BJ (cell line): ENCODE data around the gene VARS1. TPM values are rescaled to one million over a fixed set of nuclear protein-coding genes. Genes with fewer than 3 reads are reported as not detected.
A peak's percentile ranks its signal among the peaks of the same experiment; 100 is the strongest.
"Not testable (repeated sequence)": the region's sequence is repeated elsewhere in the genome, so short reads cannot be mapped to it uniquely, and the experiment has no call there.

Experiments
- CTCF ChIA-PET: fragments of 350-600 bp; formaldehyde crosslinking; extraction: SDS; loops from one replicate; lab custom pipeline; 2021; ENCODE audit warnings: antibody characterized with exemption, inconsistent platforms; lab: Yijun Ruan, JAX
- POLR2A ChIA-PET: fragments of 300-600 bp; sonication (Branson Sonifier 250); formaldehyde crosslinking; extraction: SDS; loops from one replicate; lab custom pipeline; 2021; ENCODE audit warnings: antibody characterized with exemption; lab: Charles Lee
- DNase-seq: peaks from one replicate; pipeline ENCODE4 v3.0.0-alpha.2; 2011; ENCODE audit warnings: low read depth
- H3K27me3 ChIP-seq: 2 replicates; pipeline ENCODE4 v1.6.0; 2011; ENCODE audit warnings: low read length; ENCODE audit not compliant: control insufficient read depth, insufficient read depth
- H3K36me3 ChIP-seq: 2 replicates; pipeline ENCODE4 v1.5.1; 2011; ENCODE audit warnings: low read length; ENCODE audit not compliant: control insufficient read depth, insufficient read depth
- H3K4me3 ChIP-seq: 2 replicates; pipeline ENCODE4 v1.5.1; 2011; ENCODE audit warnings: low read depth, mild to moderate bottlenecking, control low read depth, low read length
- CTCF ChIP-seq: IDR thresholded peaks from 2 replicates; pipeline ENCODE4 v1.5.1; 2011; ENCODE audit warnings: low read depth, mild to moderate bottlenecking, control low read depth, inconsistent platforms, low read length, moderate library complexity; ENCODE audit not compliant: insufficient read depth
- polyA plus RNA-seq: library from polyadenylated mRNA; depleted of rRNA; stranded (reverse); fragments of >200 nt; gene quantifications from 2 replicates; pipeline ENCODE4 v1.2.3, GENCODE V29; 2011

The VARS1 gene
- polyA plus RNA-seq, 1 experiment = 33.9 TPM

DNA sequence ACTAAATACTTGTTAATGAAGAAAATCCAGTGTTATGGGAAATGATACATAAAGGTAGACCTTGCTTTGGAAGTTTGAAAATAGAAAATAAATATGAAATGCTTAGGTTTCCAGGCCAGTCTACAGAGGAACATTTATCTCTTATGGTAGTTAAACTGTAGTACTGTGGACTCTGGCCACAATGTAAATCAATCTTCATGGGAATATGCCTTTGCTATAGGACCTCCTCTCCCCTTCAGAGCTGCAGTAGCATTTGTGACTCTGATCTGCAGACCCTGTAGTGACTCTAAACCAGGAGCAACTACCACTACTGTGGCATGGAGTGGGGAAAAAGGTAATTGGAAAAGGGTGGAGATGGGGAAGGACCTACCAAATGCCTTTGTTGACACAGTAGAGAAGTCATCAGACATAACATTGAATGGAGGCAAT is 24.3 kb upstream of the VARS1 start:
- Histone ChIP-seq H3K27me3 (no peaks in the 10 kb centered on the region), H3K36me3 (no peaks in the 10 kb centered on the region), H3K4me3 (no peak overlapping the region)
- DNase-seq = no peak
- ChIA-PET POLR2A (interaction anchor here (0.6 kb wide), 1 partner anchor 219 kb away, joined by 9 read pairs; no protein-coding TSS in a partner anchor), CTCF (interaction anchor here (1.7 kb wide), 1 partner anchor 13 kb away, joined by 3 read pairs; the partner anchor contains the start of gene LSM2)
- no peak for TF ChIP-seq CTCF

GRCh38 chr6:31817929-31818511 is 22.5 kb upstream of the VARS1 start:
- H3K27me3 ChIP-seq, H3K36me3 ChIP-seq, DNase-seq, POLR2A ChIA-PET, CTCF ChIA-PET: not testable (repeated sequence)
- H3K4me3 ChIP-seq = peak overlapping the region; percentile 41

DNA sequence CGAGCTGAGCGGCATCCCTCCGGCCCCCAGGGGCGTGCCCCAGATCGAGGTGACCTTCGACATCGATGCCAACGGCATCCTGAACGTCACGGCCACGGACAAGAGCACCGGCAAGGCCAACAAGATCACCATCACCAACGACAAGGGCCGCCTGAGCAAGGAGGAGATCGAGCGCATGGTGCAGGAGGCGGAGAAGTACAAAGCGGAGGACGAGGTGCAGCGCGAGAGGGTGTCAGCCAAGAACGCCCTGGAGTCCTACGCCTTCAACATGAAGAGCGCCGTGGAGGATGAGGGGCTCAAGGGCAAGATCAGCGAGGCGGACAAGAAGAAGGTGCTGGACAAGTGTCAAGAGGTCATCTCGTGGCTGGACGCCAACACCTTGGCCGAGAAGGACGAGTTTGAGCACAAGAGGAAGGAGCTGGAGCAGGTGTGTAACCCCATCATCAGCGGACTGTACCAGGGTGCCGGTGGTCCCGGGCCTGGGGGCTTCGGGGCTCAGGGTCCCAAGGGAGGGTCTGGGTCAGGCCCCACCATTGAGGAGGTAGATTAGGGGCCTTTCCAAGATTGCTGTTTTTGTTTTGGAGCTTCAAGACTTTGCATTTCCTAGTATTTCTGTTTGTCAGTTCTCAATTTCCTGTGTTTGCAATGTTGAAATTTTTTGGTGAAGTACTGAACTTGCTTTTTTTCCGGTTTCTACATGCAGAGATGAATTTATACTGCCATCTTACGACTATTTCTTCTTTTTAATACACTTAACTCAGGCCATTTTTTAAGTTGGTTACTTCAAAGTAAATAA is 21.8 kb upstream of the VARS1 start:
- CTCF ChIA-PET = not testable (repeated sequence)

DNA sequence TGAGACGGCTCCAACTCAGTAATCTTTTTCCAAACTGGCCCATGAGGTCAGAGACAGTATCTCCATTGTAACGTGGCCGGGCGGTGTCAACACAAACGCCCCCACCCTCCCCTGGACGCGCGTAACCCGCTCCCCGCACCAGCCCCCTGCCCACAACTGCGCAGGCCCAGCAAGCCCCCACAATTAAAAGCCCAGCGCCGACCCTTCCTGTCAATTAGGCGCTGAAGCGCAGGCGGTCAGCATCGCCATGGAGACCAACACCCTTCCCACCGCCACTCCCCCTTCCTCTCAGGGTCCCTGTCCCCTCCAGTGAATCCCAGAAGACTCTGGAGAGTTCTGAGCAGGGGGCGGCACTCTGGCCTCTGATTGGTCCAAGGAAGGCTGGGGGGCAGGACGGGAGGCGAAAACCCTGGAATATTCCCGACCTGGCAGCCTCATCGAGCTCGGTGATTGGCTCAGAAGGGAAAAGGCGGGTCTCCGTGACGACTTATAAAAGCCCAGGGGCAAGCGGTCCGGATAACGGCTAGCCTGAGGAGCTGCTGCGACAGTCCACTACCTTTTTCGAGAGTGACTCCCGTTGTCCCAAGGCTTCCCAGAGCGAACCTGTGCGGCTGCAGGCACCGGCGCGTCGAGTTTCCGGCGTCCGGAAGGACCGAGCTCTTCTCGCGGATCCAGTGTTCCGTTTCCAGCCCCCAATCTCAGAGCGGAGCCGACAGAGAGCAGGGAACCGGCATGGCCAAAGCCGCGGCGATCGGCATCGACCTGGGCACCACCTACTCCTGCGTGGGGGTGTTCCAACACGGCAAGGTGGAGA is 19.7 kb upstream of the VARS1 start, which contains the start of the genes HSPA1A and HSPA1L:
Gene HSPA1A, plus strand, starts transcription at position 519 of the 814 bp plus-strand sequence. Its CDS starts 214 bp downstream, at position 733.
Gene HSPA1L, minus strand, starts transcription at position 259 of the 814 bp plus-strand sequence. CDS start 3,311 bp downstream, outside the sequence.
- DNase-seq = peak; percentile 72
- no peak for TF ChIP-seq CTCF
- CTCF ChIA-PET = interaction anchor here (0.9 to 1.8 kb wide), 4 partner anchors 12 to 45 kb away, joined by 4 to 8 read pairs (median 4); partner anchors contain the start of genes HSPA1B and VARS1

More for the DNA sequence above, 21.8 kb upstream of the VARS1 start:
- H3K27me3 ChIP-seq, DNase-seq, H3K36me3 ChIP-seq, POLR2A ChIA-PET: not testable (repeated sequence)
- peak overlapping the region; percentile 41 for H3K4me3 ChIP-seq

DNA sequence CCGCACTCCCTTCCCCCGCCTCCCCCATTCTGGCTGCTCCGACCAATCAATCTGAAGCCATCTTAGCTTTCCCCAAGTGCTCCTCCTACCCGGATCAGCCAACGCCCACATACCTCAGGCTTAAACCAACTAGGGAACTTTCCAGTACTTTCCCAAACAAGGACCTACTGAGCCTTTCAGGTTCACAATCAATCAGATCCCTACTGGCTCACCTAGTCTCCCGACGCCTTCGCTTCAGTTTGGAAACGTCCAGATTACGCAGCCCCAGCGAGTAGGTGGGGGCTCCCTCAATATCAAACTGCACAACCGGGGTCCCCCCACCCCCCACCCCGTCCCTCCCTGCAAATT is 19.1 kb upstream of the VARS1 start:
- no peaks in the 10 kb centered on the region for H3K27me3 ChIP-seq
- H3K4me3 ChIP-seq = peak overlapping the region; percentile 60
- TF ChIP-seq CTCF = no peak
- CTCF ChIA-PET = interaction anchor here (0.9 to 1.8 kb wide), 6 partner anchors 13 to 135 kb away, joined by 3 to 8 read pairs (median 4); partner anchors contain the start of genes HSPA1B and VARS1
- peak; percentile 92 for DNase-seq
- H3K36me3 ChIP-seq = no peaks in the 10 kb centered on the region
- POLR2A ChIA-PET = interaction anchor here (0.6 to 1.8 kb wide), 5 partner anchors 8 to 150 kb away, joined by 3 to 9 read pairs (median 8); partner anchors contain the start of genes GPANK1, HSPA1B and LSM2

More for the DNA sequence above, 19.7 kb upstream of the VARS1 start, which contains the start of the genes HSPA1A and HSPA1L:
- Histone ChIP-seq H3K4me3 (peak within 1 kb of the TSS; percentile 60), H3K36me3 (no peaks in the 10 kb centered on the region), H3K27me3 (no peaks in the 10 kb centered on the region)
- POLR2A ChIA-PET = interaction anchor here (0.6 to 1.8 kb wide), 4 partner anchors 9 to 81 kb away, joined by 5 to 9 read pairs (median 8); partner anchors contain the start of genes HSPA1B and LSM2
